GM23338 (cell line): ENCODE measurements around the gene DPH7. TPM values are rescaled to one million over a fixed set of nuclear protein-coding genes. Genes with fewer than 3 reads are reported as not detected.

ENCODE experiments used
- ATAC-seq: fragments of 200-7000 bp; cut with Tn5 transposase; 3 replicates; pipeline ENCODE4 v1.9.1; 2020
- DNase-seq: peaks from one replicate; pipeline ENCODE4 v3.0.0-alpha.2; 2015; ENCODE audit warnings: low spot score
- H2AFZ ChIP-seq: fragments of 200-600 bp; sonication (generic); 2 replicates; pipeline ENCODE4 v1.8.0; 2016; ENCODE audit warnings: antibody characterized with exemption, mild to moderate bottlenecking, moderate library complexity
- H3F3A ChIP-seq: fragments of 200-600 bp; sonication (generic); replicated peaks from 2 replicates; pipeline ENCODE4 v1.8.0; 2017; ENCODE audit warnings: antibody characterized with exemption, mixed run types, low read depth
- H3K27ac ChIP-seq: fragments of 200-600 bp; sonication (generic); 2 replicates; pipeline ENCODE4 v1.6.1; 2016; ENCODE audit warnings: low read depth
- H3K27me3 ChIP-seq: fragments of 200-600 bp; sonication (generic); 2 replicates; pipeline ENCODE4 v1.8.0; 2016; ENCODE audit warnings: mild to moderate bottlenecking, mixed run types, moderate library complexity; ENCODE audit not compliant: insufficient read depth
- H3K36me3 ChIP-seq: fragments of 200-600 bp; sonication (generic); 2 replicates; pipeline ENCODE4 v1.8.0; 2016; ENCODE audit warnings: mild to moderate bottlenecking; ENCODE audit not compliant: insufficient read depth
- H3K4me1 ChIP-seq: fragments of 200-600 bp; sonication (generic); 2 replicates; pipeline ENCODE4 v1.8.0; 2016; ENCODE audit warnings: mild to moderate bottlenecking, moderate library complexity; ENCODE audit not compliant: insufficient read depth
- H3K4me2 ChIP-seq: fragments of 200-600 bp; sonication (generic); 2 replicates; pipeline ENCODE4 v1.7.1; 2017; ENCODE audit warnings: mixed run types
- H3K4me3 ChIP-seq: fragments of 200-600 bp; sonication (generic); 2 replicates; pipeline ENCODE4 v1.6.1; 2016; ENCODE audit warnings: mixed run types
- H3K79me2 ChIP-seq: fragments of 200-600 bp; sonication (generic); replicated peaks from 2 replicates; pipeline ENCODE4 v1.8.0; 2017; ENCODE audit warnings: mild to moderate bottlenecking; ENCODE audit not compliant: insufficient read depth
- H3K9me2 ChIP-seq: fragments of 200-600 bp; sonication (generic); 2 replicates; pipeline ENCODE4 v1.8.0; 2017; ENCODE audit not compliant: insufficient read depth
- H4K20me1 ChIP-seq: fragments of 200-600 bp; sonication (generic); replicated peaks from 2 replicates; pipeline ENCODE4 v1.8.0; 2017; ENCODE audit warnings: mild to moderate bottlenecking; ENCODE audit not compliant: insufficient read depth
- H3K27ac Mint-ChIP-seq: 2 replicates; pipeline ENCODE4 v1.8.0; 2020; ENCODE audit warnings: inconsistent platforms, mild to moderate bottlenecking, moderate library complexity, mixed read lengths
- H3K27me3 Mint-ChIP-seq: 3 replicates; pipeline ENCODE4 v1.8.0; 2022; ENCODE audit warnings: low read depth, mild to moderate bottlenecking, moderate library complexity, mixed read lengths, inconsistent platforms; ENCODE audit not compliant: insufficient read depth, poor library complexity
- H3K36me3 Mint-ChIP-seq: 3 replicates; pipeline ENCODE4 v1.8.0; 2021; ENCODE audit warnings: low read depth, mild to moderate bottlenecking, inconsistent platforms, moderate library complexity, mixed read lengths
- H3K4me1 Mint-ChIP-seq: 3 replicates; pipeline ENCODE4 v1.8.0; 2020; ENCODE audit warnings: mild to moderate bottlenecking, inconsistent platforms, mixed read lengths
- H3K4me3 Mint-ChIP-seq: 3 replicates; pipeline ENCODE4 v1.8.0; 2021; ENCODE audit warnings: moderate library complexity, mild to moderate bottlenecking, inconsistent platforms, mixed read lengths
- H3K9me3 Mint-ChIP-seq: 3 replicates; pipeline ENCODE4 v1.8.0; 2020; ENCODE audit warnings: moderate library complexity, mild to moderate bottlenecking, inconsistent platforms, mixed read lengths
- CREB1 ChIP-seq: fragments of 250-450 bp; sonication (Bioruptor Pico); IDR thresholded peaks from 2 replicates; pipeline ENCODE4 v1.5.0; 2020; ENCODE audit warnings: low read depth, mild to moderate bottlenecking, moderate library complexity
- CTCF ChIP-seq, 2 experiments: fragments of 200-600 bp in 1 of 2; sonication (generic) in 1 of 2; conservative IDR thresholded peaks; 2 replicates each; pipeline versions ENCODE4 v1.5.1 to v1.6.1; 2016 to 2017; ENCODE audit warnings: antibody characterized with exemption in 2 of 2, low read depth in 2 of 2, mild to moderate bottlenecking in 2 of 2, moderate library complexity in 1 of 2
- EZH2 ChIP-seq: fragments of 200-600 bp; sonication (generic); IDR thresholded peaks from one replicate; pipeline ENCODE4 v1.8.0; 2017; ENCODE audit warnings: antibody characterized with exemption, mild to moderate bottlenecking, low read depth; ENCODE audit not compliant: unreplicated experiment
- EZH2phosphoT487 ChIP-seq: fragments of 200-600 bp; sonication (generic); IDR thresholded peaks from one replicate; pipeline ENCODE4 v1.8.1; 2018; ENCODE audit warnings: antibody characterized with exemption; ENCODE audit not compliant: unreplicated experiment
- JUNB ChIP-seq: IDR thresholded peaks from one replicate; pipeline ENCODE4 v1.6.1; 2016; ENCODE audit warnings: antibody characterized with exemption; ENCODE audit not compliant: unreplicated experiment
- NANOG ChIP-seq: IDR thresholded peaks from 2 replicates; pipeline ENCODE4 v1.6.1; 2016; ENCODE audit warnings: antibody characterized with exemption, borderline replicate concordance
- POLR2AphosphoS5 ChIP-seq: IDR thresholded peaks from 2 replicates; pipeline ENCODE4 v1.6.1; 2016; ENCODE audit warnings: antibody characterized with exemption, low read depth
- STAT1 ChIP-seq: IDR thresholded peaks from one replicate; pipeline ENCODE4 v1.6.1; 2016; ENCODE audit warnings: antibody characterized with exemption; ENCODE audit not compliant: unreplicated experiment
- ZNF114 ChIP-seq: fragments of 250-450 bp; sonication (Bioruptor Pico); IDR thresholded peaks from 2 replicates; pipeline ENCODE4 v1.5.0; 2020; ENCODE audit warnings: mild to moderate bottlenecking, moderate library complexity
- ZNF331 ChIP-seq: fragments of 250-450 bp; sonication (Bioruptor Pico); IDR thresholded peaks from 2 replicates; pipeline ENCODE4 v1.5.0; 2020; ENCODE audit warnings: low read depth, mild to moderate bottlenecking, moderate library complexity
- polyA plus RNA-seq: library from polyadenylated mRNA; unstranded; fragments of >200 nt; fragmentation: Nextera tagmentation; extraction: Ambion mirVana; gene quantifications from 2 replicates; pipeline ENCODE4 v1.2.1, GENCODE V29; 2016
- total RNA-seq: library from RNA; depleted of rRNA; stranded (reverse); fragments of >200 nt; shearing (Covaris generic); gene quantifications from 2 replicates; pipeline ENCODE4 v1.2.3, GENCODE V29; 2014
- TF ChIP-seq, protein P1 (sequence below): IDR thresholded peaks from one replicate; pipeline ENCODE4 v1.6.1; 2018; ENCODE audit warnings: antibody characterized with exemption; ENCODE audit not compliant: unreplicated experiment
- TF ChIP-seq, protein P2 (sequence below): IDR thresholded peaks from 2 replicates; pipeline ENCODE4 v1.6.1; 2016; ENCODE audit warnings: antibody characterized with exemption
- TF ChIP-seq, protein P3 (sequence below): fragments of 250-450 bp; sonication (Bioruptor Pico); IDR thresholded peaks from 2 replicates; pipeline ENCODE4 v1.5.0; 2020; ENCODE audit warnings: mild to moderate bottlenecking, moderate library complexity

Gene DPH7
- total and polyA plus RNA-seq, 2 experiments from 2014 or later = 44.5 to 68.8 TPM

DNA sequence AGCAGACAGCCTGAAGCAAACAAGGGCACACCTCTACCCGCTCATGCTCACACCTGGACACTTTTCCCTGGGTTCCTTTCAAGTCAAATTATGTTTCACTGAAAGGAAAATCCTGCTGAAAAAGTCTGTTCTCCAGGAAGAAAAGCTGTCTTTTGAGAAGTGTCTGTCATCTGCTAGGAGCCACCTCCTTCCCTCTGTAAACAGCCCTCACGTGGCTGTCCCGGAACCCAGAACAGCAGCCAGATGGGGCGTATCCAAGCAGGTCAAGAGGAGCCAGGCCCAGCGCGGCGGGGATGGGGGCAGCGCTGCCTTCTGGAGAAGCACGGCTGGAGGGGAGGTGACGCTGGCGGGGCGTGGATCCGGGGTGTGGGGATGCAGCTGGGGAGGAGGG, 28.5 kb downstream of the DPH7 start, which contains the start of gene PNPLA7:
Gene PNPLA7 (minus strand): TSS at position 172 of the 391 bp plus-strand sequence. CDS start 205 bp downstream, outside the sequence.
- Histone ChIP-seq H3K27ac (no peak within 1 kb of the TSS), H3K9me2 (no peaks in the 10 kb centered on the region), H2AFZ (no peak within 1 kb of the TSS), H3F3A (peaks cover 19% of the 10 kb centered on the region), H3K4me3 (peak within 1 kb of the TSS; percentile 68), H3K4me1 (peaks cover 3% of the 10 kb centered on the region; the same call in 1 of the 2 replicates), H3K79me2 (no peaks in the 10 kb centered on the region), H4K20me1 (no peaks in the 10 kb centered on the region), H3K4me2 (peak within 1 kb of the TSS; percentile 80), H3K36me3 (0 out of 2 replicates have a peak, but pooled peaks cover 3% of the 10 kb centered on the region), H3K27me3 (no peaks in the 10 kb centered on the region)
- DNase-seq = peak; percentile 93
- Mint-ChIP-seq H3K27me3 (peaks cover 10% of the 10 kb centered on the region), H3K4me3 (peak within 1 kb of the TSS; percentile 73), H3K36me3 (peaks cover 37% of the 10 kb centered on the region), H3K9me3 (peaks cover 19% of the 10 kb centered on the region), H3K27ac (0 out of 2 replicates have a peak within 1 kb of the TSS, but pooled peaks have one; percentile 69), H3K4me1 (peaks cover 6% of the 10 kb centered on the region)
- ATAC-seq = peak; percentile 72
- no peak for TF ChIP-seq EZH2phosphoT487
- no peak for TF ChIP-seq ZNF114 (CRISPR knock-in tag)
- no peak for TF ChIP-seq CTCF (conservative IDR thresholded peaks at IDR 0.05; ENCODE audit: low read depth in 2 of 2)
- no peak for TF ChIP-seq JUNB
- no peak for TF ChIP-seq CREB1 (CRISPR knock-in tag)
- TF ChIP-seq POLR2AphosphoS5 = no peak
- TF ChIP-seq NANOG = no peak
- TF ChIP-seq EZH2 = no peak
- TF ChIP-seq, protein P1, sequence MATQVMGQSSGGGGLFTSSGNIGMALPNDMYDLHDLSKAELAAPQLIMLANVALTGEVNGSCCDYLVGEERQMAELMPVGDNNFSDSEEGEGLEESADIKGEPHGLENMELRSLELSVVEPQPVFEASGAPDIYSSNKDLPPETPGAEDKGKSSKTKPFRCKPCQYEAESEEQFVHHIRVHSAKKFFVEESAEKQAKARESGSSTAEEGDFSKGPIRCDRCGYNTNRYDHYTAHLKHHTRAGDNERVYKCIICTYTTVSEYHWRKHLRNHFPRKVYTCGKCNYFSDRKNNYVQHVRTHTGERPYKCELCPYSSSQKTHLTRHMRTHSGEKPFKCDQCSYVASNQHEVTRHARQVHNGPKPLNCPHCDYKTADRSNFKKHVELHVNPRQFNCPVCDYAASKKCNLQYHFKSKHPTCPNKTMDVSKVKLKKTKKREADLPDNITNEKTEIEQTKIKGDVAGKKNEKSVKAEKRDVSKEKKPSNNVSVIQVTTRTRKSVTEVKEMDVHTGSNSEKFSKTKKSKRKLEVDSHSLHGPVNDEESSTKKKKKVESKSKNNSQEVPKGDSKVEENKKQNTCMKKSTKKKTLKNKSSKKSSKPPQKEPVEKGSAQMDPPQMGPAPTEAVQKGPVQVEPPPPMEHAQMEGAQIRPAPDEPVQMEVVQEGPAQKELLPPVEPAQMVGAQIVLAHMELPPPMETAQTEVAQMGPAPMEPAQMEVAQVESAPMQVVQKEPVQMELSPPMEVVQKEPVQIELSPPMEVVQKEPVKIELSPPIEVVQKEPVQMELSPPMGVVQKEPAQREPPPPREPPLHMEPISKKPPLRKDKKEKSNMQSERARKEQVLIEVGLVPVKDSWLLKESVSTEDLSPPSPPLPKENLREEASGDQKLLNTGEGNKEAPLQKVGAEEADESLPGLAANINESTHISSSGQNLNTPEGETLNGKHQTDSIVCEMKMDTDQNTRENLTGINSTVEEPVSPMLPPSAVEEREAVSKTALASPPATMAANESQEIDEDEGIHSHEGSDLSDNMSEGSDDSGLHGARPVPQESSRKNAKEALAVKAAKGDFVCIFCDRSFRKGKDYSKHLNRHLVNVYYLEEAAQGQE = no peak
- TF ChIP-seq ZNF331 = no peak
- TF ChIP-seq, protein P2, sequence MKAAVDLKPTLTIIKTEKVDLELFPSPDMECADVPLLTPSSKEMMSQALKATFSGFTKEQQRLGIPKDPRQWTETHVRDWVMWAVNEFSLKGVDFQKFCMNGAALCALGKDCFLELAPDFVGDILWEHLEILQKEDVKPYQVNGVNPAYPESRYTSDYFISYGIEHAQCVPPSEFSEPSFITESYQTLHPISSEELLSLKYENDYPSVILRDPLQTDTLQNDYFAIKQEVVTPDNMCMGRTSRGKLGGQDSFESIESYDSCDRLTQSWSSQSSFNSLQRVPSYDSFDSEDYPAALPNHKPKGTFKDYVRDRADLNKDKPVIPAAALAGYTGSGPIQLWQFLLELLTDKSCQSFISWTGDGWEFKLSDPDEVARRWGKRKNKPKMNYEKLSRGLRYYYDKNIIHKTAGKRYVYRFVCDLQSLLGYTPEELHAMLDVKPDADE = no peak
- TF ChIP-seq STAT1 = no peak
- TF ChIP-seq, protein P3, sequence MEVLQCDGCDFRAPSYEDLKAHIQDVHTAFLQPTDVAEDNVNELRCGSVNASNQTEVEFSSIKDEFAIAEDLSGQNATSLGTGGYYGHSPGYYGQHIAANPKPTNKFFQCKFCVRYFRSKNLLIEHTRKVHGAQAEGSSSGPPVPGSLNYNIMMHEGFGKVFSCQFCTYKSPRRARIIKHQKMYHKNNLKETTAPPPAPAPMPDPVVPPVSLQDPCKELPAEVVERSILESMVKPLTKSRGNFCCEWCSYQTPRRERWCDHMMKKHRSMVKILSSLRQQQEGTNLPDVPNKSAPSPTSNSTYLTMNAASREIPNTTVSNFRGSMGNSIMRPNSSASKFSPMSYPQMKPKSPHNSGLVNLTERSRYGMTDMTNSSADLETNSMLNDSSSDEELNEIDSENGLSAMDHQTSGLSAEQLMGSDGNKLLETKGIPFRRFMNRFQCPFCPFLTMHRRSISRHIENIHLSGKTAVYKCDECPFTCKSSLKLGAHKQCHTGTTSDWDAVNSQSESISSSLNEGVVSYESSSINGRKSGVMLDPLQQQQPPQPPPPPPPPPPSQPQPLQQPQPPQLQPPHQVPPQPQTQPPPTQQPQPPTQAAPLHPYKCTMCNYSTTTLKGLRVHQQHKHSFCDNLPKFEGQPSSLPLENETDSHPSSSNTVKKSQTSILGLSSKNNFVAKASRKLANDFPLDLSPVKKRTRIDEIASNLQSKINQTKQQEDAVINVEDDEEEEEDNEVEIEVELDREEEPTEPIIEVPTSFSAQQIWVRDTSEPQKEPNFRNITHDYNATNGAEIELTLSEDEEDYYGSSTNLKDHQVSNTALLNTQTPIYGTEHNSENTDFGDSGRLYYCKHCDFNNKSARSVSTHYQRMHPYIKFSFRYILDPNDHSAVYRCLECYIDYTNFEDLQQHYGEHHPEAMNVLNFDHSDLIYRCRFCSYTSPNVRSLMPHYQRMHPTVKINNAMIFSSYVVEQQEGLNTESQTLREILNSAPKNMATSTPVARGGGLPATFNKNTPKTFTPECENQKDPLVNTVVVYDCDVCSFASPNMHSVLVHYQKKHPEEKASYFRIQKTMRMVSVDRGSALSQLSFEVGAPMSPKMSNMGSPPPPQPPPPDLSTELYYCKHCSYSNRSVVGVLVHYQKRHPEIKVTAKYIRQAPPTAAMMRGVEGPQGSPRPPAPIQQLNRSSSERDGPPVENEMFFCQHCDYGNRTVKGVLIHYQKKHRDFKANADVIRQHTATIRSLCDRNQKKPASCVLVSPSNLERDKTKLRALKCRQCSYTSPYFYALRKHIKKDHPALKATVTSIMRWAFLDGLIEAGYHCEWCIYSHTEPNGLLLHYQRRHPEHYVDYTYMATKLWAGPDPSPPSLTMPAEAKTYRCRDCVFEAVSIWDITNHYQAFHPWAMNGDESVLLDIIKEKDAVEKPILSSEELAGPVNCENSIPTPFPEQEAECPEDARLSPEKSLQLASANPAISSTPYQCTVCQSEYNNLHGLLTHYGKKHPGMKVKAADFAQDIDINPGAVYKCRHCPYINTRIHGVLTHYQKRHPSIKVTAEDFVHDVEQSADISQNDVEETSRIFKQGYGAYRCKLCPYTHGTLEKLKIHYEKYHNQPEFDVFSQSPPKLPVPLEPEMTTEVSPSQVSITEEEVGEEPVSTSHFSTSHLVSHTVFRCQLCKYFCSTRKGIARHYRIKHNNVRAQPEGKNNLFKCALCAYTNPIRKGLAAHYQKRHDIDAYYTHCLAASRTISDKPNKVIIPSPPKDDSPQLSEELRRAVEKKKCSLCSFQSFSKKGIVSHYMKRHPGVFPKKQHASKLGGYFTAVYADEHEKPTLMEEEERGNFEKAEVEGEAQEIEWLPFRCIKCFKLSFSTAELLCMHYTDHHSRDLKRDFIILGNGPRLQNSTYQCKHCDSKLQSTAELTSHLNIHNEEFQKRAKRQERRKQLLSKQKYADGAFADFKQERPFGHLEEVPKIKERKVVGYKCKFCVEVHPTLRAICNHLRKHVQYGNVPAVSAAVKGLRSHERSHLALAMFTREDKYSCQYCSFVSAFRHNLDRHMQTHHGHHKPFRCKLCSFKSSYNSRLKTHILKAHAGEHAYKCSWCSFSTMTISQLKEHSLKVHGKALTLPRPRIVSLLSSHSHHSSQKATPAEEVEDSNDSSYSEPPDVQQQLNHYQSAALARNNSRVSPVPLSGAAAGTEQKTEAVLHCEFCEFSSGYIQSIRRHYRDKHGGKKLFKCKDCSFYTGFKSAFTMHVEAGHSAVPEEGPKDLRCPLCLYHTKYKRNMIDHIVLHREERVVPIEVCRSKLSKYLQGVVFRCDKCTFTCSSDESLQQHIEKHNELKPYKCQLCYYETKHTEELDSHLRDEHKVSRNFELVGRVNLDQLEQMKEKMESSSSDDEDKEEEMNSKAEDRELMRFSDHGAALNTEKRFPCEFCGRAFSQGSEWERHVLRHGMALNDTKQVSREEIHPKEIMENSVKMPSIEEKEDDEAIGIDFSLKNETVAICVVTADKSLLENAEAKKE (CRISPR knock-in tag) = no peak
